AG10803 (cell line): Measurements from ENCODE around the gene AZIN2.

Experiments used
- DNase-seq: peaks from one replicate; pipeline ENCODE4 v3.0.0; 2010; ENCODE audit warnings: low read depth
- H3K4me3 ChIP-seq: 2 replicates; pipeline ENCODE4 v1.5.1; 2011; ENCODE audit warnings: mild to moderate bottlenecking, low read length, control low read depth
- TF ChIP-seq, protein P1 (sequence below): conservative IDR thresholded peaks from 2 replicates; pipeline ENCODE4 v1.5.1; 2011; ENCODE audit warnings: mild to moderate bottlenecking, low read length, control low read depth, inconsistent platforms

Gene AZIN2

DNA sequence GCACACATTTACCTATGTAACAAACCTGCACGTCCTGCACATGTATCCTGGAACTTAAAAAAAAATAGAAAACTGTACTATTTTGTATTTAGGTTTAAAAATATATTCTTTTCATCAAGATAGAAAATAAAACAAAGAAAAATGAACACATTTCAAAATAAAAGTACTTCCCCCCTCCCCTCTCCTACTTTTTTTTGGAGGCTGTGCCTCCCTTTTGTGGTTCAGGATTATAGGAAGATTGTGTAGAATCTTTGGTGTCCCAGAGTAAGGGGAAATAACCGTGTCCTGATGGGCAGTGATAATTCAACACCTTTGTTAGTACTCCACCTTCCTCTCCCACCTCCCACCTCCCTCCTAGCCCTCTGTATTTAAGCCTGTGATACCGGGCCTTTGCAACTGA, 60.8 kb downstream of the AZIN2 start:
- H3K4me3 ChIP-seq: no peak overlapping the region
- no peak for DNase-seq
- TF ChIP-seq, protein P1, sequence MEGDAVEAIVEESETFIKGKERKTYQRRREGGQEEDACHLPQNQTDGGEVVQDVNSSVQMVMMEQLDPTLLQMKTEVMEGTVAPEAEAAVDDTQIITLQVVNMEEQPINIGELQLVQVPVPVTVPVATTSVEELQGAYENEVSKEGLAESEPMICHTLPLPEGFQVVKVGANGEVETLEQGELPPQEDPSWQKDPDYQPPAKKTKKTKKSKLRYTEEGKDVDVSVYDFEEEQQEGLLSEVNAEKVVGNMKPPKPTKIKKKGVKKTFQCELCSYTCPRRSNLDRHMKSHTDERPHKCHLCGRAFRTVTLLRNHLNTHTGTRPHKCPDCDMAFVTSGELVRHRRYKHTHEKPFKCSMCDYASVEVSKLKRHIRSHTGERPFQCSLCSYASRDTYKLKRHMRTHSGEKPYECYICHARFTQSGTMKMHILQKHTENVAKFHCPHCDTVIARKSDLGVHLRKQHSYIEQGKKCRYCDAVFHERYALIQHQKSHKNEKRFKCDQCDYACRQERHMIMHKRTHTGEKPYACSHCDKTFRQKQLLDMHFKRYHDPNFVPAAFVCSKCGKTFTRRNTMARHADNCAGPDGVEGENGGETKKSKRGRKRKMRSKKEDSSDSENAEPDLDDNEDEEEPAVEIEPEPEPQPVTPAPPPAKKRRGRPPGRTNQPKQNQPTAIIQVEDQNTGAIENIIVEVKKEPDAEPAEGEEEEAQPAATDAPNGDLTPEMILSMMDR: no peak

DNA sequence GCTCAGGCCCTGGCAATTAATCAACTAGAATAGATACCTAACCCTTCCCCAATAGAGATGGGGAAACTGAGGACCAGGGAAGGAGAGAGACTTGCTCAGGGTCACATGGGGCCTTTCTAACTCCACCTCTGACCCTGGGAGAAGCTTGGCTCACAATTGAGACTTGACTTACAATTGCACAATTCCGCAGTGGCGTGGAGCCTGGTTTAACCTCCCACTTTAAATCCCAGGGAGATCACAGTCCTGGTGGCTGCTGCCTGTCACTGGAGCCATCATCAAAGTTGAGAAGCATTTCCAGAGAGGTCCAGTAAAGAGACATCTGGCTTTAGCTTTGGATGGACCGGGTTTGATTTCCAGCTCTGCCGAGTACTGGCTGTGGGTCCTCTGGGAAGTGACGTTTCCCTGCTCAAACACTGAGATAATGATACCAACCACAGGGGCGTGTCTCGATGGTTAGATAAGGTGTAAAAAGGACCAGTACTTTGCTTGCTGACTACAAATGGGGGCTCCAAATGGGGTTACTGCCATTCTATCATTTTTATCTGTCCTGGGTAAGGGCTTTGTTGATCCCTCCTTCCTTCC, 61.6 kb downstream of the AZIN2 start:
- H3K4me3 ChIP-seq: no peak overlapping the region
- DNase-seq: no peak
- TF ChIP-seq, protein P1: no peak

DNA sequence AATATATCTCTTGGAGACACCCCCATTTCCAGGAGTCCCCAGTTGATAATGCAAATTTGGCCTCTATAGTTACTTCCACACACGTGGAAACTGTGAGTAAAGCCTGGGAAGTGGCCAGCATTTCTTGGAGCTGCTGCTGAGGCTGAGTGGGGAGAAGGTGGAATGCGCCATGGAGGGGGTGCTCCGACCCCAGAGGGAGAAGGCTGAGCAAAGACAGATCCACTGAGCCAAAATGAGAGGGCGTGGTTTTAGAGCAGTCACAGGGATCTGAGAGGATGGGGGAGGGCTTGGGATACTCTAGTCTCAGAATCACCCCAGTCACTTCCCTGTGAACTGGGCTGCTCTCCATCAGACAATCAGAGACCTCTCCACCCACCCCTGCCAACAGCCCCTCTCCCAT, 62.2 kb downstream of the AZIN2 start:
- H3K4me3 ChIP-seq: no peak overlapping the region
- TF ChIP-seq, protein P1: no peak
- DNase-seq: peak; percentile 37

DNA sequence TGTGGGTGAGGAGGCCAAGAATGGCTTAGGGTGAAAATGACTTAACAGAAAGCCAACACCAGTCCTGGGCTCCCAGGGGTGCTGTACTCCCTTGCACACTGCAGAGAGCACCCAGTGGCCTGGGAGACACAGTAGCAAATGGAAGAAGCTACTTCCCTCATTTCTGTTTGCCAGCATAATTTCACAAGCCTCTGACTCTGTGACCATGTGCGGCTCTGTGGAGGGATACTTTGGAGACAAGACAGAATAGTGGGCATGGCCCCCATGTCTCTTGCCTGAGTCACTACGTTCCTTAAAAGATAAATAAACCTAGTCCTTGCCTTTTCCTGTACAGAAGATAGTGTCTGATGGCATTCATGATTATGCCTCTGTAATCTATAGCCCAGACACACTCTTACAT, 62.7 kb downstream of the AZIN2 start:
- DNase-seq: peak; percentile 69
- TF ChIP-seq, protein P1: no peak
- no peak overlapping the region for H3K4me3 ChIP-seq

DNA sequence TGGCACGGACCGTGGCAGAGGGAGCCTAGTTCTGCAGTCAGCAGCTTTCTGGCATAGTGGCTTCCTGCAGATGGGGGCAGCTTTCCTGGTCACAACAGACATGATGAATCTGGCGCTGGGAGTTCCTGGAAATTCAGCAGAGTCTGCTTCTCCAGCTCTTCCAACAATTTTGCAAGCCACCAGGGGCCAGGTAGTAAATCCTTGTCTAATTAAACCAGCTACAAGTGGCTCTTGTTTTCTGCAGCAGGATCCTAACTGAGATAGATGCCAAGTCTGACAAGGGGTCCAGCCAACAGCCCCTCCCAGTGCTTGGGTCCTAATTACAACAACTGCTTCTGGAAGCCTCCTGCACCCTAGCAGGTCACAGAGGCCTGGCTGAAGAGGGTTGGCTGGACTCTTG, 65.0 kb downstream of the AZIN2 start:
- H3K4me3 ChIP-seq: no peak overlapping the region
- TF ChIP-seq, protein P1: no peak
- DNase-seq: no peak

DNA sequence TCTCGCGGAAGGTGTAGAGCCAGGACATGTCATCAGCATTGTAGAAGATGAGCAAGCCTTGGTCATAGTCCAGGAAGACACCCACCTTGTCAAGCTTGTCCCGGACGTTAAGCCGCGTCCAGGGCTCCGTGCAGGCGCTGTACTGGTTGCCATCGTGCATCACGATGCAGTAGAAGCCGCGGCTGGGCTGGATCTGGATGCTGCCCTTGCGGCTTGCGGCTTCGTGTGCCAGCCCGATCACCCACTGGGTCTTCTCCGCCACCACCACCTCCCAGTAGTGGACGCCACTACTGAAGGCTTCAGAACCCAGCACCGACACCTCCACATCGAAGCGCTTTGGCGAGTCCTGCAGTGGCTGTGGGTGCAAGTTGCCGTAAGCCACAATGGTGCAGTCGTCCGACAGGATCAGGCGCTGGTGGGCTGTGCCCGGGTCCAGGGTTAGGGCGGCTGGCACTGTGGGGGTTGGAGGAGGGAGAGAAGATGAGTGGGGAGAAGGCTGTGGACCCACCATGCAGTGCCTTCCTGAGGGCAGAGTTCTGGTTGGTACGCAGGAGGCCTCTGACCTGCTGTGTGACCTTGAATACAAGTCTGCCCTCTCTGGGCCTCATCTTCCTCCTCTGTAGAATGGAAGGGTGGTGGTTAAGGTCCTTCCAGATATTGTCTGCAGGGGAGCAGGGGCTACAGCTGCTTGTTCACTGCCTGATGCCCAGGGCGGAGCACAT, 66.5 kb downstream of the AZIN2 start:
- TF ChIP-seq, protein P1: no peak
- no peak for DNase-seq

DNA sequence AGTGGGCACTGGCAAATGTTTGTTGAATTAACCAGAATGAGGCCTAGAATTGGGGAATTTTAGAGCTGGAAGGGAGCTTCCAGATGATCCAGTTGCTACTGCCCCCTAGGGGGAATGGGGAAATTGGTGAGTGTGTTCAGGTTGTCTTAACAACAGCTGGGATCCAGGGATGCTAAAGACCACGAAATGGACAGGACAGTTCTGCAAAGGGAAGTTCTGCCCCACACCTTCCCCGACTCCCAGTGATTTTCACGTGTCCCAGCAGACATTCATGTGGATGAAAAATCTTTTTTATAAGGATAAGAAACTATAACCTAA, 67.0 kb downstream of the AZIN2 start:
- TF ChIP-seq, protein P1: peak; percentile 59
- no peak overlapping the region for H3K4me3 ChIP-seq
- DNase-seq: peak; percentile 44

More for the DNA sequence above, 66.5 kb downstream of the AZIN2 start:
- H3K4me3 ChIP-seq: no peak overlapping the region
